Sigmoid colon (tissue), 7 donors: Measurements from ENCODE around the gene SSTR1. TPM values are rescaled to one million over a fixed set of nuclear protein-coding genes. Genes with fewer than 3 reads are reported as not detected.

ENCODE experiments used
- DNase-seq: peaks from one replicate; pipeline ENCODE4 v3.0.0-alpha.2; 2019
- H3K27ac ChIP-seq, 4 donors: fragments of 200-600 bp; sonication (generic); one replicate each; pipeline ENCODE4 v1.5.1; 2016 to 2019; ENCODE audit warnings: mild to moderate bottlenecking in 1 of 4
- H3K27me3 ChIP-seq, 3 donors: fragments of 200-600 bp; sonication (generic); one replicate each; pipeline ENCODE4 v1.5.1; 2019; ENCODE audit warnings: mild to moderate bottlenecking in 1 of 3
- H3K36me3 ChIP-seq, 4 donors: fragments of 200-600 bp; sonication (generic); one replicate each; pipeline ENCODE4 v1.5.1; 2016 to 2019
- H3K4me1 ChIP-seq, 4 donors: fragments of 200-600 bp; sonication (generic); one replicate each; pipeline ENCODE4 v1.5.1; 2017 to 2019
- H3K4me3 ChIP-seq, 4 donors: fragments of 200-600 bp; sonication (generic); one replicate each; pipeline ENCODE4 v1.5.1; 2017 to 2019; ENCODE audit warnings: mild to moderate bottlenecking in 2 of 4, moderate library complexity in 1 of 4
- H3K9me3 ChIP-seq, 4 donors: fragments of 200-600 bp in 3 of 4; sonication (generic) in 3 of 4; one replicate each; pipeline versions ENCODE4 v1.5.1 to v1.6.1; 2013 to 2019
- EP300 ChIP-seq, 4 donors: sonication (generic); formaldehyde crosslinking; IDR thresholded peaks; one replicate each; pipeline ENCODE4 v1.6.1; 2017; ENCODE audit warnings: antibody characterized with exemption in 4 of 4
- POLR2A ChIP-seq, 2 donors: fragments of 450-650 bp; IDR thresholded peaks; one replicate each; pipeline ENCODE4 v1.6.1; 2016; ENCODE audit warnings: antibody characterized with exemption in 2 of 2, mild to moderate bottlenecking in 2 of 2, moderate library complexity in 2 of 2
- POLR2AphosphoS5 ChIP-seq, 4 donors: sonication (generic); formaldehyde crosslinking; IDR thresholded peaks; one replicate each; pipeline ENCODE4 v1.6.1; 2017; ENCODE audit warnings: antibody characterized with exemption in 4 of 4
- WGBS, 2 donors: extraction: QIAGEN DNeasy Blood & Tissue Kit; methylation state at CpG; one replicate each; pipeline ENCODE4 v1.1.7; 2013; 5-methylcytosine and 5-hydroxymethylcytosine counted together
- intact Hi-C: fragments of 100-400 bp; cut with DNase I; formaldehyde crosslinking; loops from one replicate; pipeline ENCODE4 v1.15.1; 2023
- polyA plus RNA-seq, 3 donors: library from polyadenylated mRNA; stranded (reverse); fragments of 200-250 nt; gene quantifications; one replicate each; pipeline ENCODE4 v1.2.3, GENCODE V29; 2013
- total RNA-seq, 4 donors: library from RNA; depleted of rRNA; stranded (reverse); fragments of >200 nt; gene quantifications; one replicate each; pipeline ENCODE4 v1.1.0, GENCODE V29; 2016
- TF ChIP-seq, protein P1 (sequence below), 4 experiments: fragments of 450-650 bp in 3 of 4; fragments of 200-600 bp in 1 of 4; IDR thresholded peaks; one replicate each; pipeline ENCODE4 v1.5.1; 2016 to 2019; ENCODE audit warnings: antibody characterized with exemption in 4 of 4, mild to moderate bottlenecking in 3 of 4, moderate library complexity in 2 of 4
- donor health status: healthy with polysubstance abuse.
- donor health status: Bipolar disorder and iron deficiency.
- donor health status: healthy.

The SSTR1 gene
- total and polyA plus RNA-seq, 7 donors: under 0.01 to 3.0 (median 1.7) TPM

DNA sequence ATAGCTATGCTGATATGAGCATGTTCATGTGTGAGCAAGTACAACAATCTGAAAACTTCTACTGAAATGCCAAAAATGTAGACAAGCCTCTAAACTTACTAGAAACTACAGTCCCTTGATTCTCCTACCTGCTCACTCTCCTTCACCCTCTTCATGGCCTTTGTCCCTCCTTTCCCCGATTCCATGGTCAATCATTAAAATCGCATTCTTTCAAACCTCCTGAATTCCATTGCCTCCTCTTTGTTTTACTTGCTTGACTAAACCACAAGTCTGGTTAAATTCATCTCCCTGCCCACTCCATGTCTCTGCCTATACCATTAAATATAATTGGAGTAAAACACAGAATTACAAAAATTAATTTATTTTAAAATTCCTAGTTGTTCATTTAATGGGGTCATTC, 33.0 kb upstream of the SSTR1 start:
- no peak for DNase-seq
- Histone ChIP-seq H3K4me3 (no peak overlapping the region), H3K27me3 (no peaks in the 10 kb centered on the region), H3K9me3 (no peaks in the 10 kb centered on the region), H3K36me3 (no peaks in the 10 kb centered on the region), H3K4me1 (no peaks in the 10 kb centered on the region), H3K27ac (no peak overlapping the region)
- intact Hi-C loops: no loop called here
- 60 to 78% methylated on average over 2 of the region's 2 CpGs for WGBS, 2 donors
- TF ChIP-seq, protein P1, sequence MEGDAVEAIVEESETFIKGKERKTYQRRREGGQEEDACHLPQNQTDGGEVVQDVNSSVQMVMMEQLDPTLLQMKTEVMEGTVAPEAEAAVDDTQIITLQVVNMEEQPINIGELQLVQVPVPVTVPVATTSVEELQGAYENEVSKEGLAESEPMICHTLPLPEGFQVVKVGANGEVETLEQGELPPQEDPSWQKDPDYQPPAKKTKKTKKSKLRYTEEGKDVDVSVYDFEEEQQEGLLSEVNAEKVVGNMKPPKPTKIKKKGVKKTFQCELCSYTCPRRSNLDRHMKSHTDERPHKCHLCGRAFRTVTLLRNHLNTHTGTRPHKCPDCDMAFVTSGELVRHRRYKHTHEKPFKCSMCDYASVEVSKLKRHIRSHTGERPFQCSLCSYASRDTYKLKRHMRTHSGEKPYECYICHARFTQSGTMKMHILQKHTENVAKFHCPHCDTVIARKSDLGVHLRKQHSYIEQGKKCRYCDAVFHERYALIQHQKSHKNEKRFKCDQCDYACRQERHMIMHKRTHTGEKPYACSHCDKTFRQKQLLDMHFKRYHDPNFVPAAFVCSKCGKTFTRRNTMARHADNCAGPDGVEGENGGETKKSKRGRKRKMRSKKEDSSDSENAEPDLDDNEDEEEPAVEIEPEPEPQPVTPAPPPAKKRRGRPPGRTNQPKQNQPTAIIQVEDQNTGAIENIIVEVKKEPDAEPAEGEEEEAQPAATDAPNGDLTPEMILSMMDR (IDR thresholded peaks at IDR 0.05): no peak
- TF ChIP-seq POLR2A (IDR thresholded peaks at IDR 0.05): no peak
- no peak for TF ChIP-seq EP300 (IDR thresholded peaks at IDR 0.05)
- no peak for TF ChIP-seq POLR2AphosphoS5 (IDR thresholded peaks at IDR 0.05)

DNA sequence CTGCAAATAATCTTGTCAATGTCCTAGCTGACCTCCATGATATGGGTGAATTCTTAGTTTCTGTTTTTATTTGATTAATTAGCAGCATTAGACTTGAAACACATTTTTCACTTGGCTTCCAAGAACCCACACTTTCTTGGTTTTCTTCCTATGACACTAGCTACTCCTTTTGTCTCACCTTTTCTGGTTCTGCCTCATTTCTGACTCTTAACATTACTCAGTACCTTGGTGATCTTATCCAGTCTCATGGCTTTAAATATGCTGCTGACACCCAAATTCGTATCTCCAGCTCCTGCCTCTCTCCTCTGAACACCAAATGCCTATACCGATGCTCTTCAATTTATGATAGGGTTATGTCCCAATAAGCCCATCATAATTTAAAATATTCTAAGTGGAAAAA, 32.0 kb upstream of the SSTR1 start:
- no peaks in the 10 kb centered on the region for H3K4me1 ChIP-seq
- 76 to 88% methylated on average over 2 of the region's 2 CpGs for WGBS, 2 donors
- no peaks in the 10 kb centered on the region for H3K9me3 ChIP-seq
- no peaks in the 10 kb centered on the region for H3K27me3 ChIP-seq
- DNase-seq: no peak
- no peak overlapping the region for H3K27ac ChIP-seq
- no peaks in the 10 kb centered on the region for H3K36me3 ChIP-seq
- intact Hi-C loops: no loop called here
- TF ChIP-seq, protein P1 (IDR thresholded peaks at IDR 0.05): no peak
- H3K4me3 ChIP-seq: no peak overlapping the region

DNA sequence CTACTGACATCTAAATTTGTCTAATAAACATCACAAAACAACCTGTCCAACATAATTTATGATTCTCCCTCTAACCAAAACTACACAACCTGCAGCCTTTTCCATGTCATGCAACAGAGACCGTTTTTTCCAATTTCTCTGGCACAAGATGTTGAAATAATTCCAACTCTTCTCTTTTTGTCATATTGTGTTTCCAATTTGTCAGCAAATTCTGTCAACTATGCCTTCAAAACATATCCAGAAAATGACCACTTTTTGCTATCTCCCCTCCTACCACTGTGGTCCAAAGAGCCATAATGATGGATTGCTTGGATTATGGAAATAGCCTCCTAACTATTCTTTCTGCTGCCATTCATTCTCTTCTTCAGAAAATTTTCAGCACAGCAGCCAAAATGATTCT, 31.3 kb upstream of the SSTR1 start:
- TF ChIP-seq POLR2AphosphoS5 (IDR thresholded peaks at IDR 0.05) (no peak), POLR2A (IDR thresholded peaks at IDR 0.05) (no peak), EP300 (IDR thresholded peaks at IDR 0.05) (no peak)
- TF ChIP-seq, protein P1 (IDR thresholded peaks at IDR 0.05): no peak
- DNase-seq: no peak
- no peaks in the 10 kb centered on the region for H3K27me3 ChIP-seq
- intact Hi-C loops: no loop called here
- no peaks in the 10 kb centered on the region for H3K9me3 ChIP-seq
- H3K36me3 ChIP-seq: no peaks in the 10 kb centered on the region
- WGBS, 2 donors: 77 to 83% methylated on average over 1 of the region's 1 CpG
- no peak overlapping the region for H3K27ac ChIP-seq
- H3K4me1 ChIP-seq: no peaks in the 10 kb centered on the region
- no peak overlapping the region for H3K4me3 ChIP-seq

DNA sequence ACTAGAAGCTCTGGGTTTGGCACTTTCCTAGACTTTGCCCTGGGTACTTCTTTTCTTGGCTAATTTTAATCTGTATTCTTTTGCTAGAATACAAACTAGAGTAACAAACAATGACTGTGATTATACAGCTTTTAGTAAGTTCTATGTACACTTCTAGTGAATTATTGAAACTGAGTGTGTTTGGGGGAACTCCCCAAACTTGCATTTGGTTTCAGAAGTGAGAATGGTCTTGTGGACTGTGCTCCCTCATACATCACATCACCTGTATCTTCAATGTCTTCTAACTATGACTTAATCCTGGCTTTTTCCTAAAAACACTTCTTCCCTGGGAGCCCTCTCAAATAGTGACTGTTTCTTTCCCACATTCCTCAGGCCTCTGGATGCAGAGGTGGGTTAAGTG, 23.6 kb upstream of the SSTR1 start:
- intact Hi-C loops: no loop called here
- TF ChIP-seq EP300 (IDR thresholded peaks at IDR 0.05): no peak
- TF ChIP-seq POLR2A (IDR thresholded peaks at IDR 0.05): no peak
- TF ChIP-seq, protein P1 (IDR thresholded peaks at IDR 0.05): no peak
- no peak for TF ChIP-seq POLR2AphosphoS5 (IDR thresholded peaks at IDR 0.05)
- Histone ChIP-seq H3K4me3 (no peak overlapping the region), H3K27me3 (no peaks in the 10 kb centered on the region), H3K27ac (no peak overlapping the region), H3K36me3 (no peaks in the 10 kb centered on the region), H3K4me1 (no peaks in the 10 kb centered on the region), H3K9me3 (no peaks in the 10 kb centered on the region)
- no peak for DNase-seq

DNA sequence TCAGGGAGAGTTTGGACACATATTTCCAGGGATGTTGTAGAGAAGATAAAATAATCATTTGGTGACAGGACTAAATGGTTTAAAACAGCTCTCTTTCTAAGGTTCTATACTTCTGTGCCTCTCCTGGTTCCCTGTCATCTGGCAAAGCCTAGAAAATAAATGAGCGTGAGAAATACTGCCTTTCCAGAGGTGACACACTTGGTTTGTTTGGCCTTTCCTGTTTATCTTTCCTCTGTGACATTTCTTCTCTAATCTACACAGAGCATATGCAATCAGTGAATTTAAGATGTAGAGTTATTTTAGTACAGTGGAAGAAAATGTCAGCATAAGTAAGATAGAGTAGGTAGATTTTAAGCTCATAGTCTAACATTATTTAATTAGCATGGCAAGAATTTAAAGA, 22.0 kb upstream of the SSTR1 start:
- Histone ChIP-seq H3K9me3 (no peaks in the 10 kb centered on the region), H3K27ac (no peak overlapping the region), H3K36me3 (no peaks in the 10 kb centered on the region), H3K27me3 (no peaks in the 10 kb centered on the region), H3K4me1 (no peaks in the 10 kb centered on the region), H3K4me3 (no peak overlapping the region)
- intact Hi-C loops: no loop called here
- 63 to 73% methylated on average over 1 of the region's 1 CpG for WGBS, 2 donors
- DNase-seq: no peak
- TF ChIP-seq EP300 (IDR thresholded peaks at IDR 0.05) (no peak), POLR2A (IDR thresholded peaks at IDR 0.05) (no peak), POLR2AphosphoS5 (IDR thresholded peaks at IDR 0.05) (no peak)
- TF ChIP-seq, protein P1 (IDR thresholded peaks at IDR 0.05): no peak
